Neuronal stem cell (in vitro differentiated cells): ENCODE measurements around the gene MID1IP1.

ENCODE experiments used
- DNase-seq: peaks from one replicate; pipeline ENCODE4 v3.0.0-alpha.2; 2013; ENCODE audit warnings: low spot score
- H2AFZ ChIP-seq: one replicate; pipeline ENCODE4 v1.6.1; 2013; ENCODE audit warnings: mild to moderate bottlenecking, low read length, inconsistent platforms
- H2AK5ac ChIP-seq: 2 replicates; pipeline ENCODE4 v1.6.1; 2013; ENCODE audit warnings: low read depth, mild to moderate bottlenecking, inconsistent platforms, low read length, moderate library complexity, mixed read lengths
- H2BK120ac ChIP-seq: 2 replicates; pipeline ENCODE4 v1.6.1; 2013; ENCODE audit warnings: low read depth, mild to moderate bottlenecking, inconsistent platforms, low read length, moderate library complexity, mixed read lengths
- H2BK12ac ChIP-seq: one replicate; pipeline ENCODE4 v1.6.1; 2013; ENCODE audit warnings: low read length, inconsistent platforms
- H2BK15ac ChIP-seq: 2 replicates; pipeline ENCODE4 v1.6.1; 2013; ENCODE audit warnings: mild to moderate bottlenecking, low read length, inconsistent platforms, mixed read lengths
- H2BK5ac ChIP-seq: one replicate; pipeline ENCODE4 v1.6.1; 2013; ENCODE audit warnings: inconsistent platforms, mild to moderate bottlenecking, low read length, moderate library complexity
- H3K14ac ChIP-seq: one replicate; pipeline ENCODE4 v1.6.1; 2013; ENCODE audit warnings: low read length, inconsistent platforms
- H3K18ac ChIP-seq: 2 replicates; pipeline ENCODE4 v1.6.1; 2013; ENCODE audit warnings: low read length, inconsistent platforms
- H3K23ac ChIP-seq: 2 replicates; pipeline ENCODE4 v1.6.1; 2013; ENCODE audit warnings: low read depth, mild to moderate bottlenecking, mixed read lengths, low read length, inconsistent platforms; ENCODE audit not compliant: poor library complexity
- H3K27ac ChIP-seq: replicated peaks from 3 replicates; pipeline ENCODE4 v1.5.1; 2013; ENCODE audit warnings: low read length, inconsistent platforms
- H3K27me3 ChIP-seq, 3 experiments: 2 replicates each; pipeline ENCODE4 v1.6.1; 2013; ENCODE audit warnings: low read length in 3 of 3, mild to moderate bottlenecking in 2 of 3, inconsistent platforms in 1 of 3, low read depth in 1 of 3, mixed read lengths in 1 of 3, moderate library complexity in 1 of 3; ENCODE audit not compliant: control insufficient read depth in 3 of 3, insufficient read depth in 3 of 3
- H3K36me3 ChIP-seq, 2 donors: replicated peaks in 1 of 2; 2 replicates each; pipeline ENCODE4 v1.6.1; 2013; ENCODE audit warnings: low read length in 2 of 2; ENCODE audit not compliant: control insufficient read depth in 2 of 2, insufficient read depth in 2 of 2
- H3K4ac ChIP-seq: 2 replicates; pipeline ENCODE4 v1.6.1; 2013; ENCODE audit warnings: inconsistent platforms, mild to moderate bottlenecking, low read length, moderate library complexity
- H3K4me1 ChIP-seq, 2 donors: 1 replicate in 1 of 2; 2 replicates in 1 of 2; pipeline ENCODE4 v1.6.1; 2013; ENCODE audit warnings: low read length in 2 of 2, low read depth in 1 of 2; ENCODE audit not compliant: control insufficient read depth in 2 of 2, insufficient read depth in 1 of 2
- H3K4me2 ChIP-seq: one replicate; pipeline ENCODE4 v1.6.1; 2013; ENCODE audit warnings: mild to moderate bottlenecking, low read length, inconsistent platforms; ENCODE audit not compliant: insufficient read depth, poor library complexity, severe bottlenecking
- H3K4me3 ChIP-seq, 2 donors: 2 replicates each; pipeline ENCODE4 v1.5.1; 2013; ENCODE audit warnings: low read length in 2 of 2, mild to moderate bottlenecking in 2 of 2, inconsistent platforms in 1 of 2, moderate library complexity in 1 of 2
- H3K79me1 ChIP-seq: one replicate; pipeline ENCODE4 v1.6.1; 2013; ENCODE audit warnings: low read depth, mild to moderate bottlenecking, inconsistent platforms, low read length, moderate library complexity
- H3K9ac ChIP-seq: one replicate; pipeline ENCODE4 v1.6.1; 2013; ENCODE audit warnings: mild to moderate bottlenecking, low read depth, low read length, inconsistent platforms; ENCODE audit not compliant: poor library complexity
- H3K9me3 ChIP-seq, 2 donors: replicated peaks in 1 of 2; 2 replicates each; pipeline versions ENCODE3 to v1.6.1; 2013; ENCODE audit warnings: low read length in 2 of 2, mild to moderate bottlenecking in 2 of 2, inconsistent platforms in 1 of 2, low read depth in 1 of 2, mixed read lengths in 1 of 2, moderate library complexity in 1 of 2; ENCODE audit not compliant: control insufficient read depth in 2 of 2, insufficient read depth in 1 of 2
- H4K8ac ChIP-seq: one replicate; pipeline ENCODE4 v1.6.1; 2013; ENCODE audit warnings: low read depth, mild to moderate bottlenecking, inconsistent platforms, low read length, moderate library complexity
- H4K91ac ChIP-seq: one replicate; pipeline ENCODE4 v1.6.1; 2013; ENCODE audit warnings: low read length, low read depth, mild to moderate bottlenecking, inconsistent platforms; ENCODE audit not compliant: poor library complexity
- WGBS, 2 donors: extraction: QIAGEN DNeasy Blood & Tissue Kit; methylation state at CpG; one replicate each; pipeline ENCODE4 v1.1.7; 2013; ENCODE audit warnings: missing lambda C conversion rate in 2 of 2, mixed read lengths in 1 of 2; ENCODE audit not compliant: insufficient read length in 2 of 2, insufficient replicate concordance in 1 of 2; ENCODE audit errors: extremely low coverage in 2 of 2; 5-methylcytosine and 5-hydroxymethylcytosine counted together

Gene MID1IP1

GRCh38 chrX:38760883-38761282 lies 40.4 kb upstream of the MID1IP1 start:
- no peak overlapping the region for H2AK5ac ChIP-seq
- H2BK12ac ChIP-seq = no peak overlapping the region
- no peak overlapping the region for H3K18ac ChIP-seq
- H4K8ac ChIP-seq = no peak overlapping the region
- no peak overlapping the region for H3K23ac ChIP-seq
- WGBS, 2 donors = no CpG with 5 or more reads among the region's 1 CpG
- H2BK120ac ChIP-seq = no peak overlapping the region
- no peaks in the 10 kb centered on the region for H3K4me1 ChIP-seq
- H2AFZ ChIP-seq = no peak overlapping the region
- no peaks in the 10 kb centered on the region for H3K9me3 ChIP-seq
- no peak for DNase-seq
- no peak overlapping the region for H4K91ac ChIP-seq
- no peak overlapping the region for H3K9ac ChIP-seq
- H3K27ac ChIP-seq = no peak overlapping the region
- H3K4ac ChIP-seq = no peak overlapping the region
- no peak overlapping the region for H2BK15ac ChIP-seq
- no peak overlapping the region for H3K4me3 ChIP-seq
- no peak overlapping the region for H3K4me2 ChIP-seq
- H3K14ac ChIP-seq = no peak overlapping the region
- no peaks in the 10 kb centered on the region for H3K27me3 ChIP-seq
- H3K79me1 ChIP-seq = no peaks in the 10 kb centered on the region
- no peaks in the 10 kb centered on the region for H3K36me3 ChIP-seq
- H2BK5ac ChIP-seq = no peak overlapping the region

DNA sequence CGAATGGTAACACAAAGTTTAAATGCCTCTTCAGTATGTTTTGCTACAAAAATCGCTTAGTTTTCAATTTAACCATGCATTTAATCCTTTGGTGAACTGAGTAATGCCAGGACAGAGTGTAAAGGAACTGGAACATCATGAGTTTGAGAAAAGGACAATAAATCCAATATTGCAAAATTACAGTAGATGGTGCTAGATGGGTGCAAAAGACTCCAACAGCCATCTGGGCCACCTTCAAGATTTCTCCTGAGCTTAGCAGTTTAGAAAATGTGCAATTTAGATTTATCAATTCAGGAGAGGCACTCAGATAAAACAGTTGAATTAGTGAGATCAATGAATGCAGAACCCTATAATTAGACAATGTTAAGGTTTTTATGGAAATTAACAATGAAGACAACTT lies 33.2 kb upstream of the MID1IP1 start:
- Histone ChIP-seq H2BK15ac (no peak overlapping the region), H2AK5ac (no peak overlapping the region), H3K4ac (no peak overlapping the region), H4K91ac (no peak overlapping the region), H3K23ac (no peak overlapping the region), H2BK120ac (no peak overlapping the region), H3K4me1 (no peaks in the 10 kb centered on the region), H2BK12ac (no peak overlapping the region), H3K36me3 (no peaks in the 10 kb centered on the region), H3K27ac (no peak overlapping the region), H2BK5ac (no peak overlapping the region), H3K9me3 (no peaks in the 10 kb centered on the region), H3K9ac (no peak overlapping the region), H2AFZ (no peak overlapping the region), H3K14ac (no peak overlapping the region), H3K27me3 (peaks cover 0 to 11% (median 0%) of the 10 kb centered on the region in 3 experiments), H4K8ac (no peak overlapping the region), H3K4me3 (no peak overlapping the region), H3K4me2 (no peak overlapping the region), H3K79me1 (no peaks in the 10 kb centered on the region), H3K18ac (no peak overlapping the region)
- no peak for DNase-seq
- no CpG with 5 or more reads among the region's 2 CpGs for WGBS, 2 donors

- no peaks in the 10 kb centered on the region for H3K4me1 ChIP-seq
- H3K27me3 ChIP-seq = peaks cover 0 to 11% (median 0%) of the 10 kb centered on the region in 3 experiments
- H3K14ac ChIP-seq = no peak overlapping the region
- no peaks in the 10 kb centered on the region for H3K9me3 ChIP-seq
- H3K18ac ChIP-seq = no peak overlapping the region
- H3K4me2 ChIP-seq = no peak overlapping the region
- H4K8ac ChIP-seq = no peak overlapping the region
- H2AK5ac ChIP-seq = no peak overlapping the region
- no CpG with 5 or more reads among the region's 10 CpGs for WGBS, 2 donors
- no peak overlapping the region for H3K23ac ChIP-seq
- H2BK15ac ChIP-seq = no peak overlapping the region
- no peaks in the 10 kb centered on the region for H3K79me1 ChIP-seq
- no peak overlapping the region for H4K91ac ChIP-seq
- no peaks in the 10 kb centered on the region for H3K36me3 ChIP-seq
- H3K4ac ChIP-seq = no peak overlapping the region
- H2BK5ac ChIP-seq = no peak overlapping the region
- no peak overlapping the region for H3K4me3 ChIP-seq
- no peak overlapping the region for H3K27ac ChIP-seq
- no peak overlapping the region for H3K9ac ChIP-seq
- H2AFZ ChIP-seq = no peak overlapping the region
- no peak overlapping the region for H2BK12ac ChIP-seq
- no peak overlapping the region for H2BK120ac ChIP-seq
- DNase-seq = no peak
Observed at GRCh38 chrX:38770152-38770551, 31.1 kb upstream of the MID1IP1 start.

DNA sequence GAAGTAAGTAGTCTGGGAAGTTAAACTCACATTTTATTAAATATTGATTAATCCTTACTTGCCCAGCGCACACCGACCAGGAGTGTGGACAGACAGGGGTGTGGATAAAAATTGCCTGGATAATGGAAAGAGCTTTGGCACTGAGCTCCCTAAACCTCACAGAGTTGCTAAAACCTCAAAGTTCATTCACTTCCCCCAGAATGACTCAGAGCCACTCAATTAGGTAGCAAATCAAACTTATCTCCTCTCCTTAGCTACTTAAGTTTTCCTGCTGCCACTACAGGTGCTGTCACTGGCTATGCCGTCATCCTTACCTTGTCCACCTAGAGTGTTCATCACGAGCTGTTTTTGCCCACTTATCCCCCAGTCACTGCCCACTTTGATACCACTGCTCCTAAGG lies 27.0 kb upstream of the MID1IP1 start:
- H3K9ac ChIP-seq = no peak overlapping the region
- H4K8ac ChIP-seq = no peak overlapping the region
- no peaks in the 10 kb centered on the region for H3K79me1 ChIP-seq
- H2BK5ac ChIP-seq = no peak overlapping the region
- WGBS, 2 donors = no CpG with 5 or more reads among the region's 4 CpGs
- H2BK120ac ChIP-seq = no peak overlapping the region
- H4K91ac ChIP-seq = no peak overlapping the region
- no peaks in the 10 kb centered on the region for H3K4me1 ChIP-seq
- no peak overlapping the region for H2AFZ ChIP-seq
- no peak overlapping the region for H3K23ac ChIP-seq
- no peaks in the 10 kb centered on the region for H3K36me3 ChIP-seq
- no peak overlapping the region for H3K27ac ChIP-seq
- no peak overlapping the region for H3K14ac ChIP-seq
- H3K27me3 ChIP-seq = peaks cover 0 to 6% (median 0%) of the 10 kb centered on the region in 3 experiments
- no peak overlapping the region for H3K4me2 ChIP-seq
- H2AK5ac ChIP-seq = no peak overlapping the region
- H3K9me3 ChIP-seq = no peaks in the 10 kb centered on the region
- DNase-seq = no peak
- H2BK12ac ChIP-seq = no peak overlapping the region
- H3K4me3 ChIP-seq = no peak overlapping the region
- H2BK15ac ChIP-seq = no peak overlapping the region
- no peak overlapping the region for H3K18ac ChIP-seq
- no peak overlapping the region for H3K4ac ChIP-seq
